ENCODE data around the gene CPVL. TPM values are rescaled to one million over a fixed set of nuclear protein-coding genes. Genes with fewer than 3 reads are reported as not detected.

Gene CPVL
- not detected in 2 replicates for total RNA-seq (2014; rRNA removed; shearing (Covaris generic))

- in situ Hi-C loops (cut with HindIII; ENCODE audit: low sequenced_read_pairs): no loop called here
Measured at GRCh38 chr7:29146057-29146706, at the start of gene CPVL. Gene CPVL (minus strand): TSS chr7:29146537. CDS start chr7:29121061, 25,476 bp downstream.

GRCh38 chr7:29194594-29195427 lies 48.5 kb upstream of the CPVL start, which contains the start of gene CHN2:
Gene CHN2 (plus strand): TSS chr7:29194775.
- in situ Hi-C loops (cut with HindIII; ENCODE audit: low sequenced_read_pairs): no loop called here
- peak; percentile 71 for DNase-seq (ENCODE audit: low spot score)

More at GRCh38 chr7:29146057-29146706, at the start of gene CPVL:
- peak; percentile 50 for DNase-seq (ENCODE audit: low spot score)

GRCh38 chr7:29194206-29194593 lies 47.9 kb upstream of the CPVL start:
- in situ Hi-C loops (cut with HindIII; ENCODE audit: low sequenced_read_pairs): no loop called here
- DNase-seq (ENCODE audit: low spot score): no peak

GRCh38 chr7:29193316-29194205 lies 47.2 kb upstream of the CPVL start:
- in situ Hi-C loops (cut with HindIII; ENCODE audit: low sequenced_read_pairs): no loop called here
- peak; percentile 69 for DNase-seq (ENCODE audit: low spot score)

GRCh38 chr7:29192811-29193210 lies 46.5 kb upstream of the CPVL start:
- in situ Hi-C loops (cut with HindIII; ENCODE audit: low sequenced_read_pairs): no loop called here

GRCh38 chr7:29192323-29192722 lies 46.0 kb upstream of the CPVL start:
- in situ Hi-C loops (cut with HindIII; ENCODE audit: low sequenced_read_pairs): no loop called here
- no peak for DNase-seq (ENCODE audit: low spot score)

More at GRCh38 chr7:29192811-29193210, 46.5 kb upstream of the CPVL start:
- peak; percentile 84 for DNase-seq (ENCODE audit: low spot score)

- DNase-seq (ENCODE audit: low spot score): peak; percentile 12
- in situ Hi-C loops (cut with HindIII; ENCODE audit: low sequenced_read_pairs): no loop called here
Measured at GRCh38 chr7:29190349-29191045, 44.2 kb upstream of the CPVL start.

GRCh38 chr7:29189743-29190201 lies 43.4 kb upstream of the CPVL start:
- peak; percentile 84 for DNase-seq (ENCODE audit: low spot score)
- in situ Hi-C loops (cut with HindIII; ENCODE audit: low sequenced_read_pairs): no loop called here

- DNase-seq (ENCODE audit: low spot score): no peak
- in situ Hi-C loops (cut with HindIII; ENCODE audit: low sequenced_read_pairs): no loop called here
Measured at GRCh38 chr7:29185613-29186012, 39.3 kb upstream of the CPVL start.

- no peak for DNase-seq (ENCODE audit: low spot score)
- in situ Hi-C loops (cut with HindIII; ENCODE audit: low sequenced_read_pairs): no loop called here
Measured at GRCh38 chr7:29184599-29184998, 38.3 kb upstream of the CPVL start.

GRCh38 chr7:29179115-29179514 lies 32.8 kb upstream of the CPVL start:
- no peak for DNase-seq (ENCODE audit: low spot score)
- in situ Hi-C loops (cut with HindIII; ENCODE audit: low sequenced_read_pairs): no loop called here

GRCh38 chr7:29177963-29178600 lies 31.7 kb upstream of the CPVL start:
- in situ Hi-C loops (cut with HindIII; ENCODE audit: low sequenced_read_pairs): no loop called here
- no peak for DNase-seq (ENCODE audit: low spot score)

- no peak for DNase-seq (ENCODE audit: low spot score)
- in situ Hi-C loops (cut with HindIII; ENCODE audit: low sequenced_read_pairs): no loop called here
Measured at GRCh38 chr7:29173458-29173857, 27.1 kb upstream of the CPVL start.

GRCh38 chr7:29170781-29171180 lies 24.4 kb upstream of the CPVL start:
- in situ Hi-C loops (cut with HindIII; ENCODE audit: low sequenced_read_pairs): no loop called here
- DNase-seq (ENCODE audit: low spot score): no peak

- no peak for DNase-seq (ENCODE audit: low spot score)
- in situ Hi-C loops (cut with HindIII; ENCODE audit: low sequenced_read_pairs): no loop called here
Measured at GRCh38 chr7:29167721-29168120, 21.4 kb upstream of the CPVL start.

- DNase-seq (ENCODE audit: low spot score): no peak
- in situ Hi-C loops (cut with HindIII; ENCODE audit: low sequenced_read_pairs): no loop called here
Measured at GRCh38 chr7:29163854-29164253, 17.5 kb upstream of the CPVL start.

- DNase-seq (ENCODE audit: low spot score): no peak
Measured at GRCh38 chr7:29162577-29162976, 16.2 kb upstream of the CPVL start.

GRCh38 chr7:29161231-29161630 lies 14.9 kb upstream of the CPVL start:
- no peak for DNase-seq (ENCODE audit: low spot score)
- in situ Hi-C loops (cut with HindIII; ENCODE audit: low sequenced_read_pairs): no loop called here

More at GRCh38 chr7:29162577-29162976, 16.2 kb upstream of the CPVL start:
- in situ Hi-C loops (cut with HindIII; ENCODE audit: low sequenced_read_pairs): no loop called here
